Activated CD4-positive, alpha-beta T cell treated with anti-CD3 and anti-CD28 coated beads, Interleukin-2, amount 10 ng/mL, durations not matched to agents 24 days and 14 days (primary cell): ENCODE data around the gene KRTAP10-9. TPM values are rescaled to one million over a fixed set of nuclear protein-coding genes. Genes with fewer than 3 reads are reported as not detected.
"Not testable (repeated sequence)": the region's sequence is repeated elsewhere in the genome, so short reads cannot be mapped to it uniquely, and the experiment has no call there.

Experiments
- DNase-seq: peaks from one replicate; pipeline ENCODE4 v3.0.0; 2022
- H3K27ac Mint-ChIP-seq: one replicate; pipeline ENCODE4 v1.8.0; 2022; ENCODE audit warnings: mild to moderate bottlenecking, mixed read lengths
- H3K27me3 Mint-ChIP-seq: one replicate; pipeline ENCODE4 v1.8.0; 2022; ENCODE audit warnings: mixed read lengths
- H3K36me3 Mint-ChIP-seq: one replicate; pipeline ENCODE4 v1.8.0; 2022; ENCODE audit warnings: low read depth, mild to moderate bottlenecking, mixed read lengths
- H3K4me1 Mint-ChIP-seq: one replicate; pipeline ENCODE4 v1.8.0; 2021; ENCODE audit warnings: mixed read lengths
- H3K4me3 Mint-ChIP-seq: one replicate; pipeline ENCODE4 v1.8.0; 2022; ENCODE audit warnings: mild to moderate bottlenecking, moderate library complexity, mixed read lengths
- H3K9me3 Mint-ChIP-seq: one replicate; pipeline ENCODE4 v1.8.0; 2021; ENCODE audit warnings: mixed read lengths
- intact Hi-C: fragments of 100-400 bp; cut with micrococcal nuclease; formaldehyde crosslinking; loops from one replicate; pipeline ENCODE4 v1.15.1; 2023
- total RNA-seq: library from RNA; stranded (reverse); gene quantifications from 2 replicates; pipeline ENCODE4 v1.2.3, GENCODE V29; 2022

KRTAP10-9 gene
- total RNA-seq, 1 donor from 2014 or later: not detected

DNA sequence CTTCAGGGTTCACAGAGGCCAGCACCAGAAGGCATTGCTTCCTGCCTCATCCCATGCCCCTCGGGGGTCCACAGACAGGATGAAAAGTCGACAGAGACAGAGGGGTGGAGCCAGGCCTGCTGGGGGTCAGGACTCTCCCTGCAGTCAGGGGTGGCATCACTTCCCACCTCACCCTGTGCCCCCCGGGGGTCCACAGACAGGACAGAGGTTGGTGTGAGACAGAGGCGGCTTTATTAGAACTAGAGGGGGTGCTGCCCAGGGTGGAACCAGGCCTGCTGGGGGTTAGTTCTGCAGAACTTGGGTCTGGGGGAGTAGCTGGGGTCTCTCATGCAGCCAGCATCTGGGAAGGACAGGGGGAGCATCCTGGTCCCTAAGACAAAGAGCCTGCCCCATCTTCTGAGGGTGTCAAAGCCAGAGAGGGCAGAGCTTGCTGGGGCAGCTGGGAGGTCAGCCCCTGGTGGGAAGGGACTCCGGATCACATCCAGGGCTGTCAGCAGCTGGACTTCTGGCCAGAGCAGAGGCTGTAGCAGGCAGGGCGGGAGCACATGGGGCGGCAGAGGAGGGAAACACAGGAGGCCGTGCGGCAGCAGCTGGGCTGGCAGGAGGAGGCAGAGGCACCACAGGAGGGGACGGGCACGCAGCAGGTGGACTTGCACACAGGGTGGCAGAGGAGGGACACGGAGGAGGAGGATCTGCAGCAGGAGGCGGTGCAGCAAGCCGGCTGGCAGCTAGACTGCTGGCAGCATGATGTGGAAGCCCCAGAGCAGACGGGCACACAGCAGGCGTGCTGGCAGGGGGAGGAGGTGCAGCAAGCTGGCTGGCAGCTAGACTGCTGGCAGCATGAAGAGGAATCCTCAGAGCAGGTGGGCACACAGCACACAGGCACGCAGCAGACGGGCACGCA, 35.7 kb upstream of the KRTAP10-9 start:
- intact Hi-C loops, H3K9me3 Mint-ChIP-seq, H3K4me1 Mint-ChIP-seq, DNase-seq, H3K4me3 Mint-ChIP-seq, H3K27ac Mint-ChIP-seq, H3K36me3 Mint-ChIP-seq: not testable (repeated sequence)
- peaks cover 22% of the 10 kb centered on the region for H3K27me3 Mint-ChIP-seq

DNA sequence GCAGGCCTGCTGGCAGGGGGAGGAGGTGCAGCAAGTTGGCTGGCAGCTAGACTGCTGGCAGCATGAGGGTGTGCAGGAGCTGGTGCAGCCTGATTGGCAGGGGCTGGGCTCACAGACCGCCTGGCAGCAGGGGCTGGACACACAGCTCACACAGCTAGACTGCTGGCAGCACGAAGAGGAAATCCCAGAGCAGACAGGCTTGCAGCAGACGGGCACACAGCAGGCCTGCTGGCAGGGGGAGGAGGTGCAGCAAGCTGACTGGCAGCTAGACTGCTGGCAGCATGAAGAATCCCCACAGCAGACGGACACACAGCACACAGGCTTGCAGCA, 35.1 kb upstream of the KRTAP10-9 start:
- peaks cover 19% of the 10 kb centered on the region for H3K27me3 Mint-ChIP-seq
- H3K36me3 Mint-ChIP-seq, H3K4me1 Mint-ChIP-seq, intact Hi-C loops, H3K27ac Mint-ChIP-seq, H3K9me3 Mint-ChIP-seq, H3K4me3 Mint-ChIP-seq, DNase-seq: not testable (repeated sequence)

DNA sequence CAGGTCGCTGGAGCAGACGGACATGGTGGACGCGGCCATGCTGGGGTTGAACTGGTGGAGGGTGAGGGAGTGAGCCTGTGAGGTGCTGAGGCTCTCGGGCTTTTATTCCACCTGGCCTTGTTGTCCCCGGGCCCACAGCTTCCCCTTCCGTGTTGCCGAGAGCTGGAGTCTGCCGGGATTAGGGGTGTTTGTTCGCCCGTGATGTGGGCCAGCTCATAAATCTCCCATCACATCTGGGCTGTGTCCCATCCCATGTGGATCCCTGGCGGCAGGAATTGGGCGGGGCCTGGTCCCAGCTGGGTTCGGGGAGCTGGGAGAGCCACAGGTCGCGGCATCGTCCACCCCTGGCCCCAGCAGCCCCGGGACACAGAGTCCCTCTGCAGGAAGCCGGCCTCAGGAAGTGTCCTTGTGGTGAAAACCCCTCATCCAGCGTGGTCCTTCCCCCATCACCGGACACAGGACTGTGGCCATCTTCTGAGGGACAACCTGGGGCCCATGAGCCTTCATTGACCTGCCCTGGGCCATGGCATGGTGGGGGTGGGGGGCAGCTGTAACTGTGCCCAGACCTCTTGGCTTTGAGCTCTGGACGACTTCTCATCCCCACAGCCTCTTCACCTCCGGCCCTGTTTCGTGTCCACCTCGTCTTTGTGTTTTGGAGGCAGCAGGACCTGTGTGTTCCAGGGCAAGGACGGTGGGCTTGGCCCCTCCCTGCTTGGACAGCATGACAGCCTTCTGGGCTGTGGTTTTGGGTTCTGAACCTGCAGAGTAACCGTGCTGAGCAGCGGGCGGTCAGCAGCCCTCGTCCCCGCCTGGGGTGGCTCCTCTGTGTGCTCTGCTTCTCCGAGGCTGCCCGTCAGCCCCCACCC, 34.2 kb upstream of the KRTAP10-9 start, which contains the start of gene KRTAP10-6:
TSS of gene KRTAP10-6 (minus strand) at position 60 of the 866 bp plus-strand sequence. CDS start at position 39, 21 bp downstream.
- no peak within 1 kb of the TSS for H3K4me3 Mint-ChIP-seq
- no peaks in the 10 kb centered on the region for H3K9me3 Mint-ChIP-seq
- intact Hi-C loops: no loop called here
- DNase-seq: no peak
- peaks cover 11% of the 10 kb centered on the region for H3K27me3 Mint-ChIP-seq
- no peak within 1 kb of the TSS for H3K27ac Mint-ChIP-seq
- no peaks in the 10 kb centered on the region for H3K4me1 Mint-ChIP-seq
- H3K36me3 Mint-ChIP-seq: no peaks in the 10 kb centered on the region

DNA sequence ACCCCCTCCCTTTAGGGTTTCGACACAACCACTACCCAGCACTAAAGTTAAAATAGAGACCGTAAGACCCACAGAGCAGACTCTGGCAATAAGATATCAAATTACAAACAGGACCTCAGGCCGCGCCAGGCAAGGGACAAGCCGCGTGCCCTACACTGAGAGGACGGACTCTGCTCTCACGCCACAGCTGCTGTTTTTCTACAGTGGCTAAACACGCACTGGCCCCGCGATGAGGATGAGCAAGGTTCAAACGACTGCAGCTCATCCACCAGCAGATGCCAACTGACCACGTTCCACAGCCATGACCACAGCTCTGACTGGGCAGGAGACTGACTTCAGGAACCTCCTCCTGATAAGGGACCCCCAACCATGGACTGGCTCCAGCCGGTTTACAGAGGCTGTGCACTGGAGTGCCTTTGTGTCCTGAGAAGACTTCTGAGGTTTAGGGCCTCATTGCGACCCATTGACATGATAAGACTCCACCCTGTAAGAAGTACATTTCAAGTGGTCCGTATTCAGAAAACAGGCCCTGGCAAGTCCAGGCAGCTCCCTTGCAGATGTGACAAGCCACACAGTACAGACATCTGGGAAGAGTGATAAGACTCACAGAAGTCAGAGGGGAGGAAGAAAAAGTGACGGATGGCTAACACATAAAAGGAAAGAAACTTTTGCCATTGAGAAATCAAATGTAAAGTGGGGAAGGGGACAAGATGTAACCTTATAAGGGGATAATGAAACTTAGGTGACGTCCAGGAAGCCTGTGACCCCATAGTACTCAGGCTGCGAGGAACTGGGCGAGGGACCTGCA, 33.1 kb upstream of the KRTAP10-9 start:
- Mint-ChIP-seq H3K27ac (no peak overlapping the region), H3K9me3 (no peaks in the 10 kb centered on the region), H3K4me3 (no peak overlapping the region), H3K27me3 (peaks cover 7% of the 10 kb centered on the region), H3K36me3 (no peaks in the 10 kb centered on the region), H3K4me1 (no peaks in the 10 kb centered on the region)
- DNase-seq: no peak
- intact Hi-C loops: no loop called here

DNA sequence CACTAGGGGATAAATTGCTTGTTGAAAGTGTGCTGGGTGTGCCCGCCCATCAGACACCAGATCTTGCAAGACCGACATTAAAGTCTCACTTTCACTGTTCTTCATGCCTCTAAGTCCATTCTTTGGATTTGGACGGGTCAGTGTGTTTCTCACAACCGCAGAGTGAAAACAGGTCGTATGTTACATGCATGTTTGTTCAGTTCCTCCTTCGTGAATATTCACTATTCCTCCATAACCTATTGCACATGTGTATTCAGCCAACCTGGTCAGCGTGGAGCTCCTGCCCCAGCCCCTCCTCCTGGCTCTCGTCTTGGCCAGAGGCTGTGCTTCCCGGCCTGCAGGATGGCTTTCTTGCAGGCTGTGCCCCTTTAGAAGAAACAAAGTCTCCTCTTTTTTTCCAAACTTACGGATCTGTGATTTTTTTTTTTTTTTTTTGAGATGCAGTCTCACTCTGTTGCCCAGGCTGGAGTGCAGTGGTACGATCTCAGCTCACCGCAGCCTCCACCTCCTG, 32.4 kb upstream of the KRTAP10-9 start:
- no peaks in the 10 kb centered on the region for H3K36me3 Mint-ChIP-seq
- H3K4me3 Mint-ChIP-seq: no peak overlapping the region
- no peak overlapping the region for H3K27ac Mint-ChIP-seq
- H3K27me3 Mint-ChIP-seq: peaks cover 7% of the 10 kb centered on the region
- DNase-seq: no peak
- intact Hi-C loops: no loop called here
- H3K9me3 Mint-ChIP-seq: no peaks in the 10 kb centered on the region
- H3K4me1 Mint-ChIP-seq: no peaks in the 10 kb centered on the region

DNA sequence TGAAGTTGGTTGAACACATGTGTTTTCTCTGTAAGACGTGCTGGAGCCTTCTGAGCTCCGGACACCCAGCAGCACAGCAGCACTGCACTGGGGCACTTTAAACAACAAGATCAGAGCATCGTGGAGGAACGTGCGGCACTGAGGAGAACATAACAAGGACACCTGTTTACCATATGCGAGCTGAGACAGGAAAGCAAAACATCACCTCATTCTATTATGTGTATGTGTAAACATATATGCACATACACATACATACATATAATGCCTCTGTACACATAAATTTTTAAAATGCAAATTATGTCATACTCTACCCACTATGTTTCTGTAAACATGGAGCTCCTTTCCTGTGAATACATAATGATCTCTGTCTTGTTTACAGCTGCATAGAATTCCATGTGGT, 31.4 kb upstream of the KRTAP10-9 start:
- intact Hi-C loops: no loop called here
- no peaks in the 10 kb centered on the region for H3K4me1 Mint-ChIP-seq
- no peaks in the 10 kb centered on the region for H3K9me3 Mint-ChIP-seq
- no peak overlapping the region for H3K27ac Mint-ChIP-seq
- peaks cover 7% of the 10 kb centered on the region for H3K27me3 Mint-ChIP-seq
- H3K4me3 Mint-ChIP-seq: no peak overlapping the region
- DNase-seq: no peak
- no peaks in the 10 kb centered on the region for H3K36me3 Mint-ChIP-seq

DNA sequence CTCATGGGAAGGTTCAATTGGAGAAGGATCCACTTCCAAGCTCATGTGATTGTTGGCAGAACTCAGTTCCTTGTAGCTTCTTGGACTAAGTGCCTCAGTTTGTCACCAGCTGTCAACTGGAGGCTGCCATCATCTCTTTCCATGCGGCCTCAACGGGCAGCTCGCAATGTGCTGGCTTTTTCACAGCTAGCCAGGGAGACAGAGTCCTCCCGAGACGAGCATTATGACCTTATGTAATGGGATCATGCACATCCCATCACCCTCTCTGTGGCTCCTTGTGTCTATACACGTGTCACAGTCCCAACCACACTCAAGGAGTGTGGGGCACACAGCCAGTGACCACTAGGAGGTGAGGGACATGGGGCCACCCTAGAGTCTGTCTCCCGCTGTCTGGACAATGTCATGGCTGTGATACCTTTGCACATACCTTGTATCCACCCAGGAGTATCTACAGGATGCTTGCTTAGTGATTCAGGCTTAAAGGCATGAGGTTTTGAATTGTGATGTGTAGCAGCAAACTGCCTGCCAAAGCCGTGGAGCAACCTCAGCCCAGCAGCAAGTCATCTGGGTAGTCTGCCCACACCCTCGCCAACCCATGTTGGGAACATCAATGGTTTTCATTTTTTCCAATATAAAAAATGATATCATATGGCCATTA, 30.7 kb upstream of the KRTAP10-9 start:
- H3K36me3 Mint-ChIP-seq: no peaks in the 10 kb centered on the region

DNA sequence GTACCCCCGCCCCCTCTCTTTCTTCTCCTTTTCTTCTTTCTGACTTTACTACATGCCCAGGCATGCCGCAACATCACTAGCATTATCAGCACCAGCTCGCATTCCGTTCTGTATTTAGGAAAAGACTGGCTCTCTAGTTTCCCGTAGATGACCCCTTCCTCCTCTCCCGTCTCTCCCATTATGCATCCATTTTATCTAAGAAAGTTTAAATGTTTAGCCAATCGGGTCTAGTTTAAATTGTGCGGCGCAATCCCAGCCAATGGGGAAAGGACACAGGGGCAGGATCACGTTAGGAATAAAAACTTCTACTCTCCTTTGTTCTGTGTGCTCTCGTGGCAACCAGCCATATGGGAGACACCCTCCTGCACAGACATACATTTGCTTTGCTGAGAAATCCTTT, 28.8 kb upstream of the KRTAP10-9 start:
- no peak overlapping the region for H3K27ac Mint-ChIP-seq
- H3K4me3 Mint-ChIP-seq: no peak overlapping the region
- H3K27me3 Mint-ChIP-seq: peaks cover 7% of the 10 kb centered on the region
- H3K4me1 Mint-ChIP-seq: no peaks in the 10 kb centered on the region
- no peaks in the 10 kb centered on the region for H3K36me3 Mint-ChIP-seq
- DNase-seq: no peak
- intact Hi-C loops: no loop called here
- no peaks in the 10 kb centered on the region for H3K9me3 Mint-ChIP-seq

More for the DNA sequence above, 30.7 kb upstream of the KRTAP10-9 start:
- intact Hi-C loops: no loop called here
- no peak overlapping the region for H3K27ac Mint-ChIP-seq
- no peak overlapping the region for H3K4me3 Mint-ChIP-seq
- H3K27me3 Mint-ChIP-seq: peaks cover 7% of the 10 kb centered on the region
- no peaks in the 10 kb centered on the region for H3K4me1 Mint-ChIP-seq
- no peak for DNase-seq
- no peaks in the 10 kb centered on the region for H3K9me3 Mint-ChIP-seq

DNA sequence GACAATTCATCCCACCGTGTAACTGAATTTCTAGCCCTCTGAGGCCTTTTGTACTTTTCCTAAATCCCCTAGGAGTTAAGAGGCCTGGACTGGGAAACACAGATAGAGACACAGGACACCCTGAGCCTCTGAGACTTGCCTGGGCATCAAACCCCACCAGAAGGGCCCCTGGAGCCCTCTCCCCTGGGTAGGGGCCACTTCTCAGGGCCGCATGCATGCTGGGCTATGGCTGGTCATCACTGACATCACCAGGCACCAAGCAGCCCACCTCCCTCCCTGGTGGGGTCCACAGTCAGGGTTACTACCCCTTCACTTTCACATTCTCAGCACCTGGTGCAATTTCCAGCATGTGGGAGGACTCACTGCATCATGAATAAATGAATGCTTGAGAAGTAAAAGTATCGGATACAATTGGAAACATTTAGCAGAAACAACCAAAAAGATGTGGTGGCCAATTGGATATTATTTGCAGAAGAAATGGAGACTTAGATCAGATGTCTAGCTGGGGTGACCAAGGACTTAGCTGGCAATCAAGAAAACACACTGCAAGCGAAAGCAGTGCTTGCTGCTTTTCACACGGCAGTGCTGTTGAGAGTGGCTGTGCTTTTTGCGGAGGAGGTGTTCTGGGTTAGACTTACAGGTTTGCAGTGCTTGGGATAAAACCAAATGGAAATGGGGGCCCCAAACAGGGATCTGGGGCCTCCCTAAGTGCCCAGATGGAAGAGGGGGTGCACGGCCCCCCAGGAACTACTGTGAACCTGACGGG, 27.4 kb upstream of the KRTAP10-9 start:
- H3K4me3 Mint-ChIP-seq: no peak overlapping the region
- peaks cover 11% of the 10 kb centered on the region for H3K27me3 Mint-ChIP-seq
- H3K9me3 Mint-ChIP-seq: no peaks in the 10 kb centered on the region
- no peaks in the 10 kb centered on the region for H3K4me1 Mint-ChIP-seq
- H3K27ac Mint-ChIP-seq: no peak overlapping the region
- no peak for DNase-seq
- intact Hi-C loops: no loop called here
- no peaks in the 10 kb centered on the region for H3K36me3 Mint-ChIP-seq

DNA sequence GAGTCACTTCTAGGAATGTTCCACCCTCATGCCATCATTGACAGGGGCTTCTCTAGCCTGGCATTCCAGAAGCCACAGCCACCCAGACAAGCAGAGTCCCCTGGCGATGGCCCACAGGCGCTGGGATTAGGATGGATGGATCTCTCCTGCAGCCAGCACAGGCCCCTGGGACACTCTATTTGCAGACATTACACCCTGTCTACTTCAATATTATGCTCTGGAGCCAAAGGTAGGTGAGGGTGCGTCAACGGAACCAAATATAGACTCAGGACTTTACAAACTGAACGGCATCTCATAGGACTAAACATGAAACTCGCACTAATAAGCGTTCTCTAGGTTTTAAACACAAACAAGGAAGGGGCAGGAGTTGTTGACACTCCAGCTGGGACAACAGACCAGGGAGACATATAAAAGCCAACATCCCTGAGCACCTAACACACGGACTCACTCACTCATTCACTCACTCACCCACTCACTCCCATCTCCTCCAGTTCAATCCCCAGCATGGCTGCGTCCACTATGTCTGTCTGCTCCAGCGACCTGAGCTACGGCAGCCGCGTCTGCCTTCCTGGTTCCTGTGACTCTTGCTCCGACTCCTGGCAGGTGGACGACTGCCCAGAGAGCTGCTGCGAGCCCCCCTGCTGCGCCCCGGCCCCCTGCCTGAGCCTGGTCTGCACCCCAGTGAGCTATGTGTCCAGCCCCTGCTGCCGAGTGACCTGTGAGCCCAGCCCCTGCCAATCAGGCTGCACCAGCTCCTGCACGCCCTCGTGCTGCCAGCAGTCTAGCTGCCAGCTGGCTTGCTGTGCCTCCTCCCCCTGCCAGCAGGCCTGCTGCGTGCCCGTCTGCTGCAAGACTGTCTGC, 26.5 kb upstream of the KRTAP10-9 start, which contains the start of gene KRTAP10-7:
TSS of gene KRTAP10-7 (plus strand) at position 480 of the 861 bp plus-strand sequence. CDS start at position 505, 25 bp downstream.
- H3K36me3 Mint-ChIP-seq, H3K4me3 Mint-ChIP-seq, H3K9me3 Mint-ChIP-seq, H3K27ac Mint-ChIP-seq, DNase-seq, intact Hi-C loops, H3K4me1 Mint-ChIP-seq: not testable (repeated sequence)
- peaks cover 20% of the 10 kb centered on the region for H3K27me3 Mint-ChIP-seq

DNA sequence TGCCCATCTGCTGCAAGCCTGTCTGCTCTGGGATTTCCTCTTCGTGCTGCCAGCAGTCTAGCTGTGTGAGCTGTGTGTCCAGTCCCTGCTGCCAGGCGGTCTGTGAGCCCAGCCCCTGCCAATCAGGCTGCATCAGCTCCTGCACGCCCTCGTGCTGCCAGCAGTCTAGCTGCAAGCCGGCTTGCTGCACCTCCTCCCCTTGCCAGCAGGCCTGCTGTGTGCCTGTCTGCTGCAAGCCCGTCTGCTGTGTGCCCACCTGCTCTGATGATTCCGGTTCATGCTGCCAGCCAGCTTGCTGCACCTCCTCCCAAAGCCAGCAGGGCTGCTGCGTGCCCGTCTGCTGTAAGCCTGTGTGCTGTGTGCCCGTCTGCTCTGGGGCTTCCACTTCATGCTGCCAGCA, 25.8 kb upstream of the KRTAP10-9 start:
- H3K27ac Mint-ChIP-seq, intact Hi-C loops, H3K4me1 Mint-ChIP-seq, H3K9me3 Mint-ChIP-seq, DNase-seq, H3K4me3 Mint-ChIP-seq, H3K36me3 Mint-ChIP-seq: not testable (repeated sequence)
- H3K27me3 Mint-ChIP-seq: peaks cover 25% of the 10 kb centered on the region
